Activated CD4-positive, alpha-beta T cell treated with anti-CD3 and anti-CD28 coated beads for 24 hours (primary cell): Measurements from ENCODE around the gene BTBD7.

ENCODE experiments used
- DNase-seq, 2 donors: peaks; one replicate each; pipeline ENCODE4 v3.0.0-alpha.2; 2020; ENCODE audit warnings: low read depth in 2 of 2

Gene BTBD7

GRCh38 chr14:93329965-93330608 lies 2.7 kb downstream of the BTBD7 start:
- DNase-seq: no peak

GRCh38 chr14:93328546-93328945 lies 4.3 kb downstream of the BTBD7 start:
- no peak for DNase-seq

GRCh38 chr14:93326196-93326595 lies 6.6 kb downstream of the BTBD7 start:
- DNase-seq: no peak

- no peak for DNase-seq
Observed at GRCh38 chr14:93323600-93324174, 9.1 kb downstream of the BTBD7 start.

GRCh38 chr14:93322929-93323599 lies 9.8 kb downstream of the BTBD7 start:
- DNase-seq: no peak

- DNase-seq: no peak
Observed at GRCh38 chr14:93320489-93320888, 12.3 kb downstream of the BTBD7 start.

- DNase-seq: no peak
Observed at GRCh38 chr14:93319958-93320357, 12.9 kb downstream of the BTBD7 start.

- no peak for DNase-seq
Observed at GRCh38 chr14:93319494-93319893, 13.3 kb downstream of the BTBD7 start.

- DNase-seq: no peak
Observed at GRCh38 chr14:93318927-93319326, 13.9 kb downstream of the BTBD7 start.

- DNase-seq: no peak
Observed at GRCh38 chr14:93317875-93318807, 14.7 kb downstream of the BTBD7 start.

- no peak for DNase-seq
Observed at GRCh38 chr14:93317210-93317874, 15.5 kb downstream of the BTBD7 start.

- no peak for DNase-seq
Observed at GRCh38 chr14:93316716-93317115, 16.1 kb downstream of the BTBD7 start.

- no peak for DNase-seq
Observed at GRCh38 chr14:93315575-93315974, 17.3 kb downstream of the BTBD7 start.

GRCh38 chr14:93311082-93311481 lies 21.8 kb downstream of the BTBD7 start:
- DNase-seq: no peak

- DNase-seq: no peak
Observed at GRCh38 chr14:93309427-93309966, 23.3 kb downstream of the BTBD7 start.

- DNase-seq: no peak
Observed at GRCh38 chr14:93308686-93309345, 24.0 kb downstream of the BTBD7 start.

GRCh38 chr14:93306812-93307211 lies 26.0 kb downstream of the BTBD7 start:
- DNase-seq: no peak

GRCh38 chr14:93305725-93306418 lies 27.0 kb downstream of the BTBD7 start:
- DNase-seq: no peak

- DNase-seq: no peak
Observed at GRCh38 chr14:93304771-93305170, 28.1 kb downstream of the BTBD7 start.

- DNase-seq: no peak
Observed at GRCh38 chr14:93303659-93304058, 29.2 kb downstream of the BTBD7 start.
